HG03457 (cell line): ENCODE measurements around the gene CNPPD1.

ENCODE experiments used
- ATAC-seq: cut with Tn5 transposase; IDR thresholded peaks from one replicate; pipeline ENCODE4 v1.9.1; 2021; ENCODE audit warnings: moderate number of reproducible peaks; ENCODE audit not compliant: unreplicated experiment

Gene CNPPD1

GRCh38 chr2:219181531-219181930, 4.8 kb upstream of the CNPPD1 start:
- no peak for ATAC-seq

DNA sequence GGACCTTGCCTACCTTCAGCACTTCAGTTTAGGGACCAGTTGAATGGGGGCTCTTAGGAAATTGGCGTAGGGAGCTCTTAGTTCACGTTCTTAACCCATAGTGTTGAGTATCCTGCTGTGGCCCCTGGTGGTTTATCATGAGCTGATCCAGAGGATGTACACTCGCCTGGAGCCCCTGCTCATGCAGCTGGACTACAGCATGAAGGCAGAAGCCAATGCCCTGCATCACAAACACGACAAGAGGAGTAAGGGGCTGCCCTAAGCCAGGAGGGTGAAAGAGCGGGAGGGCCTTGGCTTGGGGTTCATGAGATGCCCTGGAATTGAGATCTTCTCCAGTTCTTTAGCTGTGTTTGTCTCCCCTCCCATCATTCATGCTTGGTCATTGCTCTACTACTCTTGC, 4.2 kb upstream of the CNPPD1 start:
- ATAC-seq, result no peak

DNA sequence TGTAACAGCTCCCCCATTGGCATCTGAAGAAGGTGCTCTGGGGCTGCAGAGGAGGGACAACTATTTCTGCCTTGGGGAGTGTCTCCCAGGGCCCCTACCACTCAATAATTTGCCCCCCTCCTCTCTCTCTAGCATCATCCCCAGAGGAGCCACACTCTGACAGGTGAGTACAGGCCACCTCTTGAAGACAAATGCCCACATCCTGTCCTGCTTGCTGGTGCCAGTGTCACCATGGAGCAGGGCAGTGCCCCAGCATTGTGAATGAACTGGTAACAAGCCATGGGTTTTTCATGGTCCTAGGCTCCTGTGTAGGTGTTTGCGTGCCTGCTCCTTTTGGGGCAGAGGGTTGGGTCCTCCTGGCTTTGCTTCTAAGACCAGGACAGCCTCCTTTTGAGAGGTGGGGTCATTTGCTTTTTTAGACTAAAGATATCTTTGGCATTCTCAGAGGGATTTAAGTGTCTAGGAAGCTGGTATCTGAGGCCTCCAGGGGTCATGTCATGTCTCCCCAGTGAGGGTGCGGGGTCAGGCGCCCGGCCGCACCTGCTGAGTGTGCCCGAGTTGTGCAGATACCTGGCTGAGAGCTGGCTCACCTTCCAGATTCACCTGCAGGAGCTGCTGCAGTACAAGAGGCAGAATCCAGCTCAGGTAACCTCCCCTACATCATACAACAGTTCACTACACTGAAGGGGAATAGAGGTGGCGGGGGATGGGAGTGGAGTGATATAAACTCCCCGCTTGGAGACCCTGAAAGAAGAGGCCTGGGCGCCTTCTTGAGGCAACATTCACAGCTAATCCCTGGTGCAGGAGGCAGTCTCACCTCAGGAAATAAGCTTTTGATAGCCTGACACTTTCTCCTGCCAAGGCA, 3.1 kb upstream of the CNPPD1 start:
- ATAC-seq, result no peak

DNA sequence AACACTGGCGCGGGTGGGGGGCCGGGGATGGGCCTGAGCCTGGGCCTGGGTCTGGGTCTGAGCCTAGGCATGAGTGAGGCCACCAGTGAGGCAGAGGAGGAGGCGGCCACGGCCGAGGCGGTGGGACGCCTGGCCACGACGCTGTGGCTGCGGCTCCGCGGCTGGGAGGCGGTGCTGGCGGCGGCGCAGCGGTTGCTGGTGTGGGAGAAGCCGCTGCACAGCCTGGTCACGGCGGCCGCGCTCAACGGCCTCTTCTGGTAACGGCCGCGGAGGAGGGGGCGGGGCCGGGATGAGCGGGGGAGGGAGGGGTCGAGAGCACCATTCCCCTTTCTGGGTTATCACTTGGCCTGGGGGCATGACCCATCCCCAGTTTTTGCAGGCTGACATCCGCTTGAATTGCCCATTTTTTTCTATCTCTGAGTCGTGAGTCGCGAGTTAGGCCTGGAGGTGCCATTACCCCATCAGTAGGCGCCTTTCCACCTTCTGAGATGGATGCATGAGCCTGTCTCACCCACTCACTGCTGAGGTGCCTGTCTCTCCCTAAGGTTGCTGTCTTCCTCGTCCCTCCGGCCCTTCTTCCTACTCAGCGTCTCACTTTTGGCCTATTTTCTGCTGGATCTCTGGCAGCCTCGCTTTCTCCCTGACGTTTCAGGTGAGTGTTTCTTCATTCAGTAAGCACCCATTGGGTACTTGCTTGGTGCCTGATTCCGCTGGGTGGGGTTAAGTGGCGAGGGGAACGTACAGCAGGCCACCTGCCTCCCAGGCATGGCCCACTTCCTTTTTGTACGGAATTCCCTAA, 1.9 kb upstream of the CNPPD1 start:
- no peak for ATAC-seq

DNA sequence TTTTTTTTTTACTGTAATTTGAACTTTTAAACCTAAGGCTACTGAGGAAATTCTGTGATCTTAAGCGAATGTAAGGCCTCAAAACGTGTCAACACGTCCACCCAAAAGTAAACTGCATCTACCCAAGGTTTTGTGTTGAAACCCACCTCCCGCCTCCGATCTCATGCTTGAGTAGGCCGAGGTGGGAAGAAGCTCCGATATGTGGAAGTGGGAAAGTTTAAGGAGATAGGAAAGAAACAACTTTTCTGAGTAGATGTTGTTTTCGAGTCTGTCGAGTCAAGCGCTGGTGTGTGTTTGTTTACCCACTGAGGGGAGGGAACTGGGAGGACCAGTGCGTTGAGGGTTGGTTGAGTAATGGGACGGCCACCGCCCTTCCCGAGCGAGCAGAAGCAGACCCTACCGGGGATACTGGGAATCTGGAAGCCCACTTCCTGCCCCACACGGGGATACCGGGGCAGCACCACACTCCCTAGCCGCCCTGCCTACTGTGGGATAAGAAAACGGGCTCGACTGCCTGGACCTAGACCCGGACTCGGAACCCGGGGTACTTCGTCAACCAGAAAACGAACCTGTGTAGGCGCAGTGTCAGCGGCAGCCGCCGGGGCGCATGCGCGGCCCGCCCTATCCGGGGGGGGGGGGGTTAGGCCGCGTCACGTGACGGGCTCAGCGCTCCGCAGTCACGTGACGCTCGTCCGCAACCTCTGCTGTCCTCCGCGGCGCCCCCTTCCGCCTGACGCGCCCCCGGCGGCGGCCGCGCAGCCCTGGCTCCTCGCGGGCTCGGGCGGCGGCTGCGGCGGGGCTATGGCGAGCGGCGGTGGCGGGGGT, 1.0 kb upstream of the CNPPD1 start, which contains the start of gene RETREG2:
TSS of gene RETREG2 (plus strand) at position 724 of the 825 bp plus-strand sequence. CDS start at position 802, 78 bp downstream.
- no peak for ATAC-seq

- ATAC-seq, result peak; percentile 16
Observed at GRCh38 chr2:219175928-219176817, 552 bp downstream of the CNPPD1 start.

DNA sequence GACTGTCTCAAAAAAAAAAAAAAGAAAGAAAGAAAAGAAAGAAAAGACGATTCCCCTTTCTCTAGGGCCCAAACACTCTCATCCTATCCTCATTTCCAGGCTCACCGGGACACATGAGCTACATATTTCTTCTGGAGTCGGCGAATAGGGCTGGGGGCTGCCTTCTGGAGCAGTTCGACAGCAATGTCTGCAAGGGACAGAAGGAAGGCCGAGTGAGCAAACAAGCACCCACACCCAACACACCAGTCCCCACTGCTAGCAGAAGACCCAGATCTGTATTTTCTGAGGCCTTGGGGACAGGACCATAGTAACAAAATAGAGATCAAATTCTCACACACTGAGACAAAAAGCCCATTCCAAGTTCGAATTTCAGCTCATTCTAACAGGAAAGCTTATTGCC, 1.2 kb downstream of the CNPPD1 start:
- ATAC-seq, result no peak

- no peak for ATAC-seq
Observed at GRCh38 chr2:219174801-219175200, 1.9 kb downstream of the CNPPD1 start.

DNA sequence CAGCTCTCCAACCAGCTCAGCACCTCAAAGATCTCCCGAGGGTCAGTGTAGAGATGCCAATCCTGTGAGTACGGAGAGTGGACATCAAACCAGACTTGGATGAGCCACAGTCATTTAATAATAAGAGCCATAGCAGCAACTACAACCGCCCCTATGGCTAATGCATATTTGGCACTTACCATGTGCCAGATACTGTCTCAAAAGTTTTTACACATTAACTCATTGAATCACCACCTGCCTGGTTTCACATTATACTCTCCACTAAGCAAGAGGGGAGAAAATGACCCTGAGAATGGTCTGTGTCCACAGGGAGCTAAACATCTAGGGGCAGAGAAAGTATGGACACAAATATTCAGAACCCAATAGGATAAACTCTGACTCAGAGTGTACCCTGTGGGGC, 2.6 kb downstream of the CNPPD1 start:
- ATAC-seq, result no peak

- ATAC-seq, result no peak
Observed at GRCh38 chr2:219173176-219173575, 3.5 kb downstream of the CNPPD1 start.

GRCh38 chr2:219172231-219173154, 4.2 kb downstream of the CNPPD1 start:
- no peak for ATAC-seq

DNA sequence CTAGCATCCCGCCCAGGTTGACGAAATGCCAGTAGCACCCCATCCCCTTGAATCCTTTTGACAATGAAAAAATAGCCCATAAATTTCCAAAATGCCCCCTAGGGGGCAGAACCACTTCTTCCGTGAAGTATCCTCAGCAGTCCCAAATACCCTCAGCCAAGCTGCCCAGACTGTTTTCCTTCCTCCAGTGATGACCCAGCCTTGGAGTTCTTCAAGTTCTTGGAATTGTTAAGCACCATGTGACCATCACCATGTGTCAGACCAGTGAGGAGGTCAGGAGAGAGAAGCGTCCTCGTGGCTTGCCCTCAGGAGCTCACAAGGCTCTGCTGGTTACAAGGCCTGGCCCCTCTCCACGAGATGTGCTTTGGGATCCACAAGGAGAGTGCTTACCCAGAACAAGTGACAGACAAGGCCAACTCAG, 5.5 kb downstream of the CNPPD1 start:
- no peak for ATAC-seq

DNA sequence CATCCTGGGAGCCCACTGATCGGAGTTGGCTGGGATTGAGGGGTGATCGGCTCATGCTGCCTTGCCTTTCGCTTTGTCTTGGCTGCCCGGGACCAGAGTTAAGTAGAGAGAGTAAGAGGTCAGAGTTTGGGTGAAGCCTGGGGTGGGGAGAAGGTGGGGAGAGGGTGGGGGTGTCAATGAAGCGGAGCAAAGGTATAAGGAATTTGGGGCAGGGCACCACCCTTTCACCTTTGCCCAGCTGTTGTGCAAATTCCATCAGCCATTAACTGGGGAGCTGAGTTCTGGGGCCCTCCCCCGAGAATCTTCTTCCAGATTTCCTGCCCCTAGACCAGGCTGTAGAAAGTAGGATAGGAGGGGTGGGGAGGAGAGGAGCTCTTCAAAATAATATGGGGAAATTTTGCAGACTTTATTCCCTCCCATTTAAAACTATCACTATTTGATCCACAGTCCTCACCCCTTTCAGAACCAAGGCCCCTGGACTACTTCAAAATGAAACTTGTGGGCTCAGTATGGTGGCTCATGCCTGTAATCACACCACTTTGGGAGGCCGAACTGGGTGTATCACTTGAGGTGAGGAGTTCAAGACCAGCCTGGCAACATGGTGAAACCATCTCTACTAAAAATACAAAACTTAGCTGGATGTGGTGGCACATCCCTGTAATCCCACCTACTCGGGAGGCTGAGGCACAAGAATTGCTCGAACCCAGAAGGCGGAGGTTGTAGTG, 6.6 kb downstream of the CNPPD1 start, which contains the start of gene SLC23A3:
TSS of gene SLC23A3 (minus strand) at position 100 of the 725 bp plus-strand sequence. CDS start at position 55, 45 bp downstream.
- no peak for ATAC-seq

GRCh38 chr2:219168932-219169331, 7.8 kb downstream of the CNPPD1 start:
- no peak for ATAC-seq

DNA sequence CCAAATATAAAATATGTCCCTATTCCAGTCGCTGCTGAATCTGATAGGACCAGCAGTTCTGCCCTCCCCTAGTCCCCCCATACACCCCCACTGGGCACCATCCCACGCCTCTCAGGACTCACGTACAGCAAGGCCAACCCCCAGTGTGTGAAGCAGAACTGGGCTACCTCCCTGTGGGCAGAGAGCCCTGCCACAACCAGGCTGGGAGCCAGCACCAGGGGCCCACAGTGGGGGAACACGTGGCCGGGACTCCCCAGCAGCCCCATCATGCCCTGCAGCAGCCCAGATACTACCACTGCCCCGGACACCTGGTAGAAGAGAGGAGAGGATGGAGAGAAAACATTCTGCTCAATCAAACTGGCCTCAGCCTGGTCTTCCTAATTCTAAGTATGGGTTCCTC, 8.2 kb downstream of the CNPPD1 start:
- ATAC-seq, result no peak

- ATAC-seq, result no peak
Observed at GRCh38 chr2:219167997-219168396, 8.7 kb downstream of the CNPPD1 start.

- ATAC-seq, result no peak
Observed at GRCh38 chr2:219165058-219165911, 11.4 kb downstream of the CNPPD1 start.
